HG03457 (cell line): ENCODE measurements around the gene C5orf15.

ENCODE experiments used
- ATAC-seq: cut with Tn5 transposase; IDR thresholded peaks from one replicate; pipeline ENCODE4 v1.9.1; 2021; ENCODE audit warnings: moderate number of reproducible peaks; ENCODE audit not compliant: unreplicated experiment

The C5orf15 gene

DNA sequence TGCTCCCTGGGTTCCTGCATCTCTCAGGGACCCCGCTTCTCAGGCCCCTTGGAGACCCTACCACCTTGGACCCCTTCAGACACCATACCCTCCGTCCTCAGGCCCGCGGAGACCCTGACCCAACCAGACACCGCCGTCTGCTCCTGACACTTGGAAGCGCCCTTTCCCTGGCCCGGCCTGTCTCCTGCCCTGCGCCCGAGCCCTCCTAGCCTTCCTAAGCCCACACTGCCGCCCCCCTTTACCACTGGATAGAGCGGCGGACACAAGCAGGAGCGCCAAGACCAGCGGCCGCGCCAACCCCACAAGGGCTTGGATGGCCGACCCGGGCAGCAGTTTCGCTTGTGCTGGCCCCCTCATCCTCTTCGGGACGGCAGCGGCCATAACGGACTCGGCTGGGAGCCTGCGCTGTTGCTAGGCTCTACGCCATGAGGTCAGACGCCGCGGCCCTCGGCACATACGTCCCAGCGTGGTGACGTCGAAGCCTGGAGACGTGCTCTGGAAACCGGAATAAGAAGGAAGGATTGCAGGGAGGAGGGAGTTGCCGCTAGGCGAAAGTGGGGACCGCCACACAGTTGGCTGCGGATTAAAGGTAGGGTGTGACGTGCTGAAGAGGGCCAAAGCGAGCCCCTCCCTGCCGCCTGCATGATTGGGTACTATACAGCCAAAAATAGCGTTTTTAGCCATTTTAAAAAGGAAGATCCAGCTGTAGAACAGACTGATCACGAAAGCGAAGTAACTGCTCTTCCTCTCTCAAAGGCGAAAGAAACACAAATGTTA, at the start of gene C5orf15:
Gene C5orf15 (minus strand): TSS at position 422 of the 777 bp plus-strand sequence. CDS start 41 bp downstream, at position 381.
- peak; percentile 89 for ATAC-seq

DNA sequence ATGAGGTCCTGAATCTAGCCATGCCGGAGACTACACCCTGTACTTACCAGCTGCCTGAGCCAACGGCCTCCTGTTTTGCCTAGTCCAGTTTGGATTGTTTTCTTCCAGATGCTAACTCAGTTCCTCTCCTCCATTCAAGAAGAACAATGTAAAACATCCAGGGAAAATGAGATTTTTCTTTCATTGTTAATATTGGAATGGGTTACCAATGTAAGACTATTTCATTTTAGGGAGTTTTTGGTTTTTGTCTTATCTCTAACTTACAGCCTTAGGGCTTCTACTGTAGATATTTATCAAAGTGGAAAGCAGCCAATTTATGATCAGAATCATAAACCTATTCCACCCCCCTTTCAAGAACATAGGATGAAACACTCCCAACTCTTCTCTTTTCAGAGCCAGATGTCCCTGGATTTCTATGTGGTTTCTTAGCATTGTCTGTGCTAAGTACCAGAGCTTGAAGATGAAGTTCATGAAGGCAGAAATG, 39.9 kb upstream of the C5orf15 start:
- no peak for ATAC-seq

GRCh38 chr5:134007581-134008265, 39.3 kb upstream of the C5orf15 start:
- ATAC-seq = no peak

DNA sequence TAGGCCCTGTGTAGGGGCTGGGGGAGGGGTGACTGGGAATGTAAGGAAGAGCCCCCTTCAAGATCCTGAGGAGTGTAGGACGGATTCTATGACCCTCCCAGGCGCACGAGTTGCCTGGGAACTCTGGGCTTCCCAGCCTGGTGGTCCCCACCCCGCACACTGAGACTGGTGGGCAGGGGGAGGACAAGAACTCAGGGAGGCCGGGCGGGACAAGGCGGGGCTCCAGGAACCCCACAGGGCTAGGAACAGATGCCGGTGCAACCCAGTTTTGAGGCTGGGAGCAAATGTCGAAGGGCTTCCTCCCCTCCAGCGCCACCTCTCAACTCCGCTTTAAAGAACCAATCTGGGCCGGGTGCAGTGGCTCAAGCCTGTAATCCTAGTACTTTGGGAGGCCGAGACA, 37.7 kb upstream of the C5orf15 start:
- ATAC-seq = no peak

DNA sequence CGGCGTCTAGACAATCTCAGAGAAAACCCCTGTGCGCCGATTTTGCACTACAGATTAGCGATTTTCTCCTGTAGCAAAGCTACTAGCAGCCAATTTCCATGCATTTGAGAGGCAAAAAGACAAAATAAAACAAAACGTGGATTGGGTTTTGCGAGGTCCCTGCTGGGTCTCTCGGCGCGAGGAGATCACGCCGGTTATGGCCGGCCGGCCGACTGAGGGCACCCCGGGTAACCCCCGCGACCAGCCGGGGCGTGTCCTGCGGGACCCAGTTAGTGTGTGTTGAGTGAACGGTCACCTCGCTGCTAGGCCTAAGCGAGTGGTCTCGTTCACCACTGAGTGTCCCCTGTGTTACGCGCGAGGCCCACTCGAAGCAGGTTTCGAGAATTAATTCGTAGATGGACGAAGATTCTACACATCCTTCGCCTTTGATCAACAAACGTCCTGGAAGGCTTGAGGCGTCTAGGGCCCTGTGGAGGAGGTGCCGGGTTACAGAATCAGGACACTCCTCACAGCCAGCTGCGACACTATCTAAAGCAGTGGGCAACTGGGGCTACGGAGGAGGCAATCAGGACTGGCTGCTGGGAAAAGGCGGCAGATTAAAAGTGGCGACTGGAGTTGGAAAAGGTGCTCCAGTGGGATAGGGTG, 37.1 kb upstream of the C5orf15 start:
- no peak for ATAC-seq

DNA sequence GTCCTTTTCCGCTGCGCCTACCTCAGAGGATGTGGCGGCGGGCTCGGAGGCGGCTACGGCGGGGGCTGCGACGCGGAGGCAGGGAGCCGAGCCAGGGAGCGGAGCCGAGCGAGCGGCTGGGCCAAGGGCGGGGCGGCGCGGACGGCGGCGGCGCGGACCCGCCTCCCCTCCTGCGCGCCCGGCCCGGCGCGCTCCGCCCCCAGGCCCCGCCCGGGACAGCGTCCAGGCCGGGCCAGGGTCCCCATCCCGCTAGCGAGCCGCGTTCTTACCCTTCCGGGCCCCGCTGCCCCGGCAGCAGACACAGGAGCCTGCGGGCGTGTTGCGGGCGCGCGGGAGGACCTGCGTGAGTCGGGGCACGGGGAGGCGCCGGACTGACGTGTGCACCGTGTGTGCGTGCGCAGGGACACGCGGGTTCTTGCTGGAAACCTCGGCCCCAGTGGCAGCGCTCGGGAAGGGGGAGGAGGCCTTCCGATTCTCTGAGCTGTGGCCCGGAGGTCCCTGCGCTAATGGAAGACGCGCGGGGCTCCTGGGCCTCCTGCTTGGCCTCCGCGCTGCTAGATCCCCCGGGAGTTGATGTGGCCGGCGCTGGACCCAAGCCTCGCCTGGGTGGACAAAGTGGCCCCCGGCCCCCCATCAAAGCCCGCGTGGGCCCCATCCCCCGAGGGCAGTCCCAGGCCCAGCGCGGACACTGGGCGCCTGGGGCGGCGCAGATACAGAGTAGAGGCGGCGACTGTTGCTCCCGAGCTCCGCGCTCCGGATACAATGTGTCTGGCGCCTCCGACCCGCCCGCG, 36.4 kb upstream of the C5orf15 start, which contains the start of gene VDAC1:
Gene VDAC1 (minus strand): TSS at position 350 of the 791 bp plus-strand sequence. CDS start 11,963 bp downstream, outside the sequence.
- peak; percentile 55 for ATAC-seq

DNA sequence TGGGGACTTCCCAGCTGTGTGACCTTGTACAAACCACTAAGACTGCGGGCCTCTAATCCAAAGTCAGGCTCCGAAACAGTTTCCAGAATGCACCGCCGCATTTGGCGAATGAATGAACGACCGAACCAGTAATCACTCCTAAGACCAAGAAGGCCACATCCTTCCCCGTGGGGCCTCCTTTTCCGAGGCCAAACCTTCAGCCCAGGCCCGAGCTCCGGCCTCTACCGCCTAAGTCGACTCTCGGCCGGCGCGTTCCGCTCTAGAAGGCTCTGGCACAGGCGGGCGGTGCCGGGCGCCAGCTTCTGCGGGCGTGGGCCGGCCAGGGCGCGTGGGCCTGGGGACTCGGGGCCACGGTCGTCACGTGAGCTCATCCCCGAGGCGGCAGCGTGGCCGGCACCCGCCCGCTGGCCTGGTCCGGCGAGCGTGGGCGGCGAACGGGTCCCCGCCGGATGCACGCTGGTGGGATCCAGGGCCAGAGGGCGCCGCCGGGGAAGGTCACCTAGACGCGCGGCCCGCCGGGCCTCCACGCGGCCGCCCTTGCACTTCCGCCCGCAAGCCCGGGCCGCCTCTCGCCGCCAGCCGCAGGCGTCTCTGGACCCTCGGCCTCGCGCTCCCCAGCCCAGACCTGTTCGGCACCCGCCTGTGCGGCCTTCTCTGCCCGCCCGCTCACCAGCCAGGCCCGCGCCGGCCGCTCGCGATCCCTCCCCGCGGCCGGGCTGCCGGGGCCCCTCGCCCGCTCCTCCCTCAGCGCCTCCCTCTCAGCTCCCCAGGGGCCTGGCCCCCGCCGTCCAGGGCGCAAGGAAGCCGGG, 35.6 kb upstream of the C5orf15 start:
- peak; percentile 24 for ATAC-seq

GRCh38 chr5:134003064-134003816, 34.8 kb upstream of the C5orf15 start:
- ATAC-seq = no peak

- ATAC-seq = no peak
These were observed 33.7 kb upstream of the C5orf15 start for GRCh38 chr5:134001938-134002731.

GRCh38 chr5:134000696-134001453, 32.5 kb upstream of the C5orf15 start:
- ATAC-seq = no peak

DNA sequence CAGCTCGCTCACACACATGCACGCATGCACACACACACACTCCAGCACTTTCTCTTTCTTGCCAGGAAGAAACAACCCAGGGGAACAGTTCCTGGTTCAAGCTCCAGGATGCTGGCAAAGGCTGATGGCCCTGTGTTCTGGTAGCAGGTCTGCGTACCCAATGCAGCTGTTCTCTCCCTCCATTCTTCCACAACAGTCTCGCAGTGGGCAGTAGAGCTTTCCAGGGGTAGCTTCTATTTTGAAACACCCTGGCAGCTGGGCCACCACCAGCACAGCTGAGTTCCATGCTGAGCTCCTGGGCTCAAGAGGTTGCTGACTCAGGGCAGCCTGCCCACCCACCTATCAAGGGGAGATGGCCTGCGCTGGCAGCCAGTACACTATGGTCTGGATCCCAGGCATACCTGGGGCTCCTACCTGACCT, 31.7 kb upstream of the C5orf15 start:
- ATAC-seq = no peak

DNA sequence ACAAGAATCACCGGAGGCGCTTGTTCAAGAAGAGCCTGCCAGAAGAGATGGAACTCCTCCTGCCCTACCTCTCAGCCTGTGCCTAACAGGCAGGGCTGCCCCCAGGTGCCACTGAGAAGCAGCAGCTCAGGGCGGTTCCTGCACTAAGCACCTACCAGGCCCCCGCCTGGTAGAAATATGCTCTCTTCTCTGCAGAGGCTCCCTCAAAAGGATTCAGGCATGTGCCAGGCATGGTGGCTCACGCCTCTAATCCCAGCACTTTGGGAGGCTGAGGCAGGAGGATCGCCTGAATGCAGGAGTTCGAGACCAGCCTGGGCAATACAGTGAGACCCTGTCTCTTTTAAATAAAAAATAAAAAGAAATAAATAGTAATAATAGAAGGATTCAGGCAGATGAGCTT, 30.4 kb upstream of the C5orf15 start:
- no peak for ATAC-seq

DNA sequence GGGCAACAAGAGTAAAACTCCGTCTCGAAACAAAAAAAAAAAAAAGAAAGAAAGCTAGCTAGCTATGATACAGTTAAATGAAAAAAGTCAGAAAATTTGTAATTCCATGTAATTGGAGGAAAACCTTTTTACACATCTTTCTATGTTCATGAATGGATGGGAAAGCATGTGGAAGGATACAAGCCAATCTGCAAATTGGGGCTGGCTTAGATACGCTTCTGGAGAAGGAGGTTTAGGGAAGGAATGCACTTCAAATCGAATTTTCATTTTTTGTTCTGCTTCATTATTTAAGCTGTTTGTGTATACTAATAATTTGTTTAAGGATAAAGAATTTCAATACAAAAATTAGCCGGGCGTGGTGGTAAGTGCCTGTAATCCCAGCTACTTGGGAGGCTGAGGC, 29.6 kb upstream of the C5orf15 start:
- no peak for ATAC-seq

GRCh38 chr5:133996683-133997252, 28.3 kb upstream of the C5orf15 start:
- ATAC-seq = no peak

- ATAC-seq = no peak
These were observed 27.6 kb upstream of the C5orf15 start for GRCh38 chr5:133995883-133996563.

DNA sequence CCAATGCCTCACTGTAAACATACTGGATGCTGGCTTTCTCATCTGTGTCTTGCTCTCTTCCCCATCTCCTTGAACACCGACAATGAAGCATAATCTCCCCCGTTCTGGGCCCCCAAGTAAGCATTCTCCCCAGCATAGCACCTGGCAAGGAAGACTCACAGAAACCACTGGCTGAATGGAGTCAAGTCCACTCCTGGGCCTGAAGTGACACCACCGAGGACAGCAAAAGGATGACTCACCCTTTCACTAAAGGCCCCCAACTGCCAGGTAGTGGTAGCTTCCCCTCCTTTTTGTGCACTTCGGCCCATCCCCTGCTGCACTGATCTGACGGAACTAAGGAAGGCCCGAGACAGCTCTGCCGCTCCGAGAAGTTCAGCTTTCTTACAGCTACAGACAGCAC, 26.9 kb upstream of the C5orf15 start:
- no peak for ATAC-seq

- no peak for ATAC-seq
These were observed 26.5 kb upstream of the C5orf15 start for GRCh38 chr5:133994990-133995333.
